IMR-90 (cell line): ENCODE results near the gene RANBP9. TPM values are rescaled to one million over a fixed set of nuclear protein-coding genes. Genes with fewer than 3 reads are reported as not detected.
A peak's percentile ranks its signal among the peaks of the same experiment; 100 is the strongest.

Experiments
- ATAC-seq: fragments of 200-7000 bp; cut with Tn5 transposase; 2 replicates; pipeline ENCODE4 v1.9.1; 2020; ENCODE audit warnings: low read depth, mild to moderate bottlenecking, moderate library complexity
- BruUV-seq: library from RNA; stranded (reverse); fragments of 400-500 nt; replicated peaks from 2 replicates; lab custom pipeline; 2021; lab: Mats Ljungman, UMichigan
- CTCF ChIA-PET: fragments of 300-600 bp; formaldehyde crosslinking; extraction: SDS; loops from one replicate; lab custom pipeline; 2021; ENCODE audit warnings: antibody characterized with exemption; lab: Yijun Ruan, JAX
- POLR2A ChIA-PET: fragments of 300-600 bp; sonication (Branson Sonifier 250); formaldehyde crosslinking; loops from one replicate; lab custom pipeline; 2022; ENCODE audit warnings: antibody characterized with exemption; ENCODE audit not compliant: unreplicated experiment; lab: Charles Lee
- DNase-seq: peaks from one replicate; pipeline ENCODE4 v3.0.0; 2013
- H2AFZ ChIP-seq: replicated peaks from 2 replicates; pipeline ENCODE3; 2013; ENCODE audit warnings: low read length, mild to moderate bottlenecking; ENCODE audit not compliant: poor library complexity
- H2AK5ac ChIP-seq: 2 replicates; pipeline ENCODE4 v1.6.1; 2013; ENCODE audit warnings: low read depth, low read length, inconsistent platforms
- H2AK9ac ChIP-seq: replicated peaks from 2 replicates; pipeline ENCODE3; 2013; ENCODE audit warnings: mild to moderate bottlenecking, low read depth, low read length, moderate library complexity; ENCODE audit not compliant: poor library complexity
- H2BK120ac ChIP-seq: 2 replicates; pipeline ENCODE4 v1.6.1; 2013; ENCODE audit warnings: low read depth, low read length, inconsistent platforms
- H2BK15ac ChIP-seq: 3 replicates; pipeline ENCODE4 v1.6.1; 2013; ENCODE audit warnings: low read depth, low read length, inconsistent platforms
- H2BK20ac ChIP-seq: 2 replicates; pipeline ENCODE4 v1.6.1; 2013; ENCODE audit warnings: low read depth, mild to moderate bottlenecking, inconsistent platforms, low read length, moderate library complexity
- H2BK5ac ChIP-seq: 2 replicates; pipeline ENCODE4 v1.6.1; 2013; ENCODE audit warnings: mild to moderate bottlenecking, low read depth, low read length, inconsistent platforms; ENCODE audit not compliant: poor library complexity, severe bottlenecking
- H3K14ac ChIP-seq: replicated peaks from 2 replicates; pipeline ENCODE4 v1.6.1; 2013; ENCODE audit warnings: low read depth, low read length, inconsistent platforms
- H3K18ac ChIP-seq: 2 replicates; pipeline ENCODE4 v1.6.1; 2013; ENCODE audit warnings: low read depth, low read length, control low read depth
- H3K23ac ChIP-seq: 2 replicates; pipeline ENCODE4 v1.6.1; 2013; ENCODE audit warnings: low read depth, low read length, inconsistent platforms
- H3K27ac ChIP-seq: 2 replicates; pipeline ENCODE4 v1.5.1; 2013; ENCODE audit warnings: mild to moderate bottlenecking, control low read depth, low read length; ENCODE audit not compliant: insufficient read depth
- H3K27me3 ChIP-seq: 2 replicates; pipeline ENCODE4 v1.6.1; 2013; ENCODE audit warnings: low read length; ENCODE audit not compliant: control insufficient read depth, insufficient read depth
- H3K36me3 ChIP-seq: 2 replicates; pipeline ENCODE4 v1.6.1; 2013; ENCODE audit warnings: low read length, mixed read lengths; ENCODE audit not compliant: control insufficient read depth, insufficient read depth
- H3K4ac ChIP-seq: 2 replicates; pipeline ENCODE4 v1.6.1; 2013; ENCODE audit warnings: low read depth, low read length, inconsistent platforms
- H3K4me1 ChIP-seq: 2 replicates; pipeline ENCODE4 v1.6.1; 2013; ENCODE audit warnings: low read length, mixed read lengths; ENCODE audit not compliant: control insufficient read depth, insufficient read depth
- H3K4me2 ChIP-seq: 2 replicates; pipeline ENCODE4 v1.6.1; 2013; ENCODE audit warnings: low read depth, mild to moderate bottlenecking, control low read depth, low read length, moderate library complexity
- H3K4me3 ChIP-seq: 2 replicates; pipeline ENCODE4 v1.5.1; 2013; ENCODE audit warnings: low read depth, mild to moderate bottlenecking, control low read depth, low read length, moderate library complexity; ENCODE audit not compliant: insufficient read depth
- H3K56ac ChIP-seq: 2 replicates; pipeline ENCODE4 v1.6.1; 2013; ENCODE audit warnings: low read length, inconsistent platforms; ENCODE audit not compliant: insufficient read depth; ENCODE audit errors: extremely low read depth
- H3K79me1 ChIP-seq, 2 experiments: 2 replicates each; pipeline ENCODE4 v1.6.1; 2013; ENCODE audit warnings: low read length in 2 of 2, inconsistent platforms in 1 of 2, low read depth in 1 of 2
- H3K9ac ChIP-seq: 2 replicates; pipeline ENCODE4 v1.6.1; 2013; ENCODE audit warnings: low read depth, low read length, control low read depth
- H3K9me1 ChIP-seq: 2 replicates; pipeline ENCODE4 v1.6.1; 2013; ENCODE audit warnings: low read length, inconsistent platforms; ENCODE audit not compliant: insufficient read depth
- H3K9me3 ChIP-seq: 2 replicates; pipeline ENCODE4 v1.6.1; 2013; ENCODE audit warnings: low read length; ENCODE audit not compliant: control insufficient read depth, insufficient read depth
- H4K20me1 ChIP-seq: 2 replicates; pipeline ENCODE4 v1.6.1; 2013; ENCODE audit warnings: low read length, inconsistent platforms; ENCODE audit not compliant: insufficient read depth
- H4K5ac ChIP-seq: 2 replicates; pipeline ENCODE4 v1.6.1; 2013; ENCODE audit warnings: mild to moderate bottlenecking, low read depth, low read length, control low read depth
- H4K8ac ChIP-seq, 2 experiments: 2 replicates each; pipeline ENCODE4 v1.6.1; 2013; ENCODE audit warnings: low read depth in 2 of 2, low read length in 2 of 2, control low read depth in 1 of 2, inconsistent platforms in 1 of 2
- H4K91ac ChIP-seq: 2 replicates; pipeline ENCODE4 v1.6.1; 2013; ENCODE audit warnings: low read depth, low read length, inconsistent platforms; ENCODE audit not compliant: insufficient read depth
- CHD1 ChIP-seq: IDR thresholded peaks from 2 replicates; pipeline ENCODE4 v1.6.1; 2012; ENCODE audit warnings: low read depth, low read length, improper control_type of control experiment
- MXI1 ChIP-seq: IDR thresholded peaks from 2 replicates; pipeline ENCODE4 v1.6.1; 2012; ENCODE audit warnings: low read depth, mild to moderate bottlenecking, low read length, moderate library complexity, borderline replicate concordance
- NFE2L2 ChIP-seq: fragments of 150-350 bp; IDR thresholded peaks from 2 replicates; pipeline ENCODE4 v1.6.1; 2016; ENCODE audit warnings: low read depth, mild to moderate bottlenecking, low read length
- POLR2A ChIP-seq: IDR thresholded peaks from 2 replicates; pipeline ENCODE4 v1.6.1; 2012; ENCODE audit warnings: mild to moderate bottlenecking, low read depth, low read length
- RAD21 ChIP-seq: IDR thresholded peaks from 2 replicates; pipeline ENCODE4 v1.6.1; 2012; ENCODE audit warnings: low read length, improper control_type of control experiment
- SMC3 ChIP-seq: fragments of 150-350 bp; IDR thresholded peaks from 2 replicates; pipeline ENCODE4 v1.6.1; 2016; ENCODE audit warnings: low read depth, mild to moderate bottlenecking, antibody characterized with exemption, low read length, moderate library complexity
- WGBS, 2 experiments: methylation state at CpG; one replicate each; pipeline versions ENCODE4 v1.1.5 to v1.1.7; 2013; ENCODE audit warnings: missing lambda C conversion rate in 2 of 2; ENCODE audit not compliant: insufficient read length in 1 of 2; ENCODE audit errors: extremely low coverage in 2 of 2; 5-methylcytosine and 5-hydroxymethylcytosine counted together
- dilution Hi-C: fragments of 300-500 bp; cut with HindIII; formaldehyde crosslinking; loops from one replicate; pipeline ENCODE4 v1.14.3; 2018; ENCODE audit warnings: low sequenced_read_pairs; ENCODE audit not compliant: unreplicated experiment
- in situ Hi-C: fragments of 300-500 bp; cut with MboI; formaldehyde crosslinking; loops from 3 replicates; pipeline ENCODE4 v1.14.3; 2019; ENCODE audit warnings: low sequenced_read_pairs, inconsistent platforms, mixed read lengths
- intact Hi-C: fragments of 100-400 bp; cut with micrococcal nuclease; formaldehyde crosslinking; loops from 2 replicates; pipeline ENCODE4 v1.10.0; 2022
- polyA plus RNA-seq, 3 experiments: library from polyadenylated mRNA; depleted of rRNA; stranded (reverse); fragments of >200 nt; gene quantifications; 2 replicates each; pipeline ENCODE4 v1.2.3, GENCODE V29; 2012; ENCODE audit warnings: low replicate concordance in 1 of 3
- total RNA-seq: library from RNA; depleted of rRNA; stranded (reverse); fragments of >200 nt; gene quantifications from 2 replicates; pipeline ENCODE4 v1.2.3, GENCODE V29; 2012
- TF ChIP-seq, protein P1 (sequence below): conservative IDR thresholded peaks from 2 replicates; pipeline ENCODE4 v1.5.1; 2012; ENCODE audit warnings: mild to moderate bottlenecking, low read depth, low read length, improper control_type of control experiment

The RANBP9 gene
- total and polyA plus RNA-seq, 2 of the 4 experiments (the other 2 are of a cell fraction) = 17.7 to 27.8 TPM

DNA sequence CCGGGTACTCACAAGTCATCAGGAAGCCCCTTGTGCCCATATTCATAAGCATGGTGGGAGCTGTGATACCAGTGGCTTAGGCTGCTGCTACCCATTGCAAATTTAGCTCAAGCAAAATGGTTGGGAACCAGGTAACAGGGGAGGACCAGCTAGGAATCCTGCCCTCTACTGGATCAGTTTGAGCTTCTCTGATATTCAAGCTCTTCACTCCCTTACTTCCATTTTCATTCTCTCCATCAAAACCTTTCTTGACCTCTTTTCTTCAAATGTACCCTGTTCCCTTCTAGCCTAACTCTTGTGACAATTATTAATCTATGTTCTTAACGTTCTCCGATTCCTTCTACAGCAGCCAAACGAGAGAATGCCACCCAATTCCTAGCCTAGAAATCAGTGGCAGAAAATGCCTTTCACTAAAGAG lies 86.8 kb downstream of the RANBP9 start:
- Histone ChIP-seq H3K56ac (no peak overlapping the region), H3K27ac (no peak overlapping the region), H3K9me3 (no peaks in the 10 kb centered on the region), H3K18ac (no peak overlapping the region), H3K36me3 (peaks cover 27% of the 10 kb centered on the region), H4K5ac (no peak overlapping the region), H4K8ac (no peak overlapping the region), H3K9me1 (no peaks in the 10 kb centered on the region), H2AK9ac (no peak overlapping the region), H3K4me2 (no peak overlapping the region), H3K9ac (no peak overlapping the region), H2BK120ac (no peak overlapping the region), H4K91ac (no peak overlapping the region), H2AFZ (no peak overlapping the region), H3K14ac (no peak overlapping the region), H2BK15ac (no peak overlapping the region), H3K23ac (no peak overlapping the region), H4K20me1 (no peaks in the 10 kb centered on the region), H3K79me1 (peaks cover 11 to 20% of the 10 kb centered on the region in 2 experiments), H3K27me3 (no peaks in the 10 kb centered on the region), H3K4me3 (no peak overlapping the region), H2BK20ac (no peak overlapping the region), H2BK5ac (no peak overlapping the region), H2AK5ac (no peak overlapping the region), H3K4ac (no peak overlapping the region), H3K4me1 (no peaks in the 10 kb centered on the region)
- in situ Hi-C loops (no loop called here), intact Hi-C loops (loop anchor here (2.0 to 10.0 kb wide), 2 partner anchors 84 to 170 kb away; no protein-coding TSS in a partner anchor), dilution Hi-C loops (no loop called here)
- WGBS, 2 experiments = no CpG with 5 or more reads among the region's 4 CpGs
- no TSS peak for BruUV-seq
- DNase-seq = peak; percentile 44
- peak; percentile 70 for ATAC-seq
- CTCF ChIA-PET = interaction anchor here (0.7 to 1.5 kb wide), 6 partner anchors 9 to 84 kb away, joined by 3 to 6 read pairs (median 4); partner anchors contain the start of gene NOL7
- POLR2A ChIA-PET = no interaction called here
- TF ChIP-seq CHD1 = no peak
- TF ChIP-seq RAD21 = peak; percentile 37
- TF ChIP-seq POLR2A = no peak
- TF ChIP-seq, protein P1, sequence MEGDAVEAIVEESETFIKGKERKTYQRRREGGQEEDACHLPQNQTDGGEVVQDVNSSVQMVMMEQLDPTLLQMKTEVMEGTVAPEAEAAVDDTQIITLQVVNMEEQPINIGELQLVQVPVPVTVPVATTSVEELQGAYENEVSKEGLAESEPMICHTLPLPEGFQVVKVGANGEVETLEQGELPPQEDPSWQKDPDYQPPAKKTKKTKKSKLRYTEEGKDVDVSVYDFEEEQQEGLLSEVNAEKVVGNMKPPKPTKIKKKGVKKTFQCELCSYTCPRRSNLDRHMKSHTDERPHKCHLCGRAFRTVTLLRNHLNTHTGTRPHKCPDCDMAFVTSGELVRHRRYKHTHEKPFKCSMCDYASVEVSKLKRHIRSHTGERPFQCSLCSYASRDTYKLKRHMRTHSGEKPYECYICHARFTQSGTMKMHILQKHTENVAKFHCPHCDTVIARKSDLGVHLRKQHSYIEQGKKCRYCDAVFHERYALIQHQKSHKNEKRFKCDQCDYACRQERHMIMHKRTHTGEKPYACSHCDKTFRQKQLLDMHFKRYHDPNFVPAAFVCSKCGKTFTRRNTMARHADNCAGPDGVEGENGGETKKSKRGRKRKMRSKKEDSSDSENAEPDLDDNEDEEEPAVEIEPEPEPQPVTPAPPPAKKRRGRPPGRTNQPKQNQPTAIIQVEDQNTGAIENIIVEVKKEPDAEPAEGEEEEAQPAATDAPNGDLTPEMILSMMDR = peak; percentile 46
- no peak for TF ChIP-seq MXI1
- no peak for TF ChIP-seq NFE2L2
- peak; percentile 44 for TF ChIP-seq SMC3
